Endodermal cell (in vitro differentiated cells): ENCODE results near the gene RBM28. TPM values are rescaled to one million over a fixed set of nuclear protein-coding genes. Genes with fewer than 3 reads are reported as not detected.

Experiments
- DNase-seq: peaks from one replicate; pipeline ENCODE4 v3.0.0-alpha.2; 2017
- H3K27ac ChIP-seq: 2 replicates; pipeline ENCODE4 v1.5.1; 2013; ENCODE audit warnings: mild to moderate bottlenecking, low read depth, low read length, moderate library complexity
- H3K27me3 ChIP-seq: 2 replicates; pipeline ENCODE4 v1.6.1; 2013; ENCODE audit warnings: mild to moderate bottlenecking, low read length, moderate library complexity; ENCODE audit not compliant: insufficient read depth, control insufficient read depth, poor library complexity, severe bottlenecking
- H3K36me3 ChIP-seq: 2 replicates; pipeline ENCODE4 v1.7.0; 2013; ENCODE audit warnings: mild to moderate bottlenecking, low read length, moderate library complexity; ENCODE audit not compliant: control insufficient read depth, insufficient read depth
- H3K4me1 ChIP-seq: one replicate; pipeline ENCODE4 v1.7.0; 2013; ENCODE audit warnings: low read length; ENCODE audit not compliant: control insufficient read depth, insufficient read depth
- H3K4me3 ChIP-seq: 2 replicates; pipeline ENCODE4 v1.5.1; 2013; ENCODE audit warnings: mild to moderate bottlenecking, low read length, moderate library complexity
- H3K9ac ChIP-seq: 2 replicates; pipeline ENCODE4 v1.6.1; 2013; ENCODE audit warnings: mild to moderate bottlenecking, low read length, moderate library complexity; ENCODE audit not compliant: poor library complexity, severe bottlenecking; ENCODE audit errors: extremely low read depth
- H3K9me3 ChIP-seq: 2 replicates; pipeline ENCODE4 v1.6.1; 2013; ENCODE audit warnings: mild to moderate bottlenecking, low read length, moderate library complexity; ENCODE audit not compliant: control insufficient read depth
- H3K27ac Mint-ChIP-seq: 2 replicates; pipeline ENCODE4 v1.8.0; 2020; ENCODE audit warnings: mixed read lengths
- H3K27me3 Mint-ChIP-seq: 2 replicates; pipeline ENCODE4 v1.8.0; 2021; ENCODE audit warnings: mild to moderate bottlenecking, mixed read lengths; ENCODE audit not compliant: insufficient read depth
- H3K36me3 Mint-ChIP-seq: 2 replicates; pipeline ENCODE4 v1.8.0; 2020; ENCODE audit warnings: low read depth, mixed read lengths
- H3K4me1 Mint-ChIP-seq: 2 replicates; pipeline ENCODE4 v1.8.0; 2020; ENCODE audit warnings: mixed read lengths
- H3K4me3 Mint-ChIP-seq: 2 replicates; pipeline ENCODE4 v1.8.0; 2020; ENCODE audit warnings: mild to moderate bottlenecking, moderate library complexity, mixed read lengths
- H3K9me3 Mint-ChIP-seq: 2 replicates; pipeline ENCODE4 v1.8.0; 2020; ENCODE audit warnings: mild to moderate bottlenecking, mixed read lengths
- WGBS, 2 experiments: methylation state at CpG; one replicate each; pipeline versions ENCODE4 v1.1.5 to v1.1.7; 2013; ENCODE audit warnings: missing lambda C conversion rate in 2 of 2, mixed read lengths in 1 of 2; ENCODE audit not compliant: insufficient coverage in 1 of 2, insufficient read length in 1 of 2; 5-methylcytosine and 5-hydroxymethylcytosine counted together
- total RNA-seq, 2 donors: library from RNA; stranded (reverse); fragmentation: NEBNext Ultra II Directional in 1 of 2; extraction: Animal tissue kit (Norgen Biotek cat#: 25700) in 1 of 2; gene quantifications; 2 replicates in 1 of 2; 3 replicates in 1 of 2; pipeline ENCODE4 v1.2.1, GENCODE V29; 2021
- TF ChIP-seq, protein P1 (sequence below): fragments of 200-600 bp; sonication (generic); conservative IDR thresholded peaks from 2 replicates; pipeline ENCODE4 v1.5.0; 2021; ENCODE audit warnings: antibody characterized with exemption, mild to moderate bottlenecking

The RBM28 gene
- total RNA-seq, 2 donors from 2014 or later = 60.1 to 60.9 TPM

DNA sequence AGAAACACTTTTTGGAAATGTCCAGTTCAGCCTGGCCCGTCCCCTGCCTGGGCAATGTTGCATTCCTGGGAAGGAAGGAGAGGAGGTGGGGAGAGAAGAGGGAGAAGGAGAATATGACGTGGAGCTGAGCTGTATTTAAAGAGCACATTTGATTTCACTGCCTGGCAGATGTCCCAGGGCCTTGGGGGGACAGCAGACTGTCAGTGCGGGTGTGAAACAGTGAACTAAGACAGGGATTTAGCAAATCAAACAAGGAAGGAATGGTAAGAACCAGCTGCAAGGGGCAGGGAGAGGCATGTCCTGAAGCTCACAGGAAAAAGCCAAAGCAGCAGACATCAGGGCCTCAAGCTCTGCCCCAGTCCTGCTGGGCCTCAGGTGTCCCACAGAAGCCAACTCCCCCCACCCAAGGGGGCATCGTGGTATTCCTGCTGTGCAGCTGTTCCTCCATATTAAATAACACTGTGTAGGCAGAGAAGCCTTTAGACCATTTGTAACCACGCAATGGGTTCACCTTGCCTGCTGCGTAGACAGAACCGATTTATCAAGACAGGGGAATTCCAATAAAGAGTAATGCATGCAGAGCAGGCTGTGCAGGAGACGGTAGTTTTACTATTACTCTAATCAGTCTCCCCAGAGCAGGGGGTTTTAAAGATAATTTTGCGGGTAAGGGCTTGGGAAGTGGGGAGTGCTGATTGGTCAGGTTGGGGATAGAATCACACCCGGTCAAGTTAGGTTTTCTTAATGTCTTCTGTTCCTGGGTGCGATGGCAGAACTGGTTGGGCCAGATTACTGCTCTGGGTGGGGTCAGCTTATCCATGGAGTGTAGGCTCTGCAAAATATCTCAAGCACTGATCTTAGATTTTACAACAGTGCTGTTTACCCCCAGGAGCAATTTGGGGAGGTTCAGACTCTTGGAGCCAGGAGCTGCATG is 84.3 kb downstream of the RBM28 start:
- H3K9ac ChIP-seq = no peak overlapping the region
- H3K4me1 ChIP-seq = no peaks in the 10 kb centered on the region
- H3K27ac ChIP-seq = no peak overlapping the region
- no peaks in the 10 kb centered on the region for H3K27me3 ChIP-seq
- no peak overlapping the region for H3K4me3 ChIP-seq
- peak; percentile 50 for DNase-seq
- Mint-ChIP-seq H3K4me3 (no peak overlapping the region), H3K9me3 (no peaks in the 10 kb centered on the region), H3K4me1 (peaks cover 11% of the 10 kb centered on the region), H3K36me3 (no peaks in the 10 kb centered on the region), H3K27ac (no peak overlapping the region), H3K27me3 (peaks cover 14% of the 10 kb centered on the region)
- no peaks in the 10 kb centered on the region for H3K9me3 ChIP-seq
- H3K36me3 ChIP-seq = no peaks in the 10 kb centered on the region
- 83 to 87% methylated on average over 7 to 11 of the region's 11 CpGs for WGBS, 2 experiments
- TF ChIP-seq, protein P1, sequence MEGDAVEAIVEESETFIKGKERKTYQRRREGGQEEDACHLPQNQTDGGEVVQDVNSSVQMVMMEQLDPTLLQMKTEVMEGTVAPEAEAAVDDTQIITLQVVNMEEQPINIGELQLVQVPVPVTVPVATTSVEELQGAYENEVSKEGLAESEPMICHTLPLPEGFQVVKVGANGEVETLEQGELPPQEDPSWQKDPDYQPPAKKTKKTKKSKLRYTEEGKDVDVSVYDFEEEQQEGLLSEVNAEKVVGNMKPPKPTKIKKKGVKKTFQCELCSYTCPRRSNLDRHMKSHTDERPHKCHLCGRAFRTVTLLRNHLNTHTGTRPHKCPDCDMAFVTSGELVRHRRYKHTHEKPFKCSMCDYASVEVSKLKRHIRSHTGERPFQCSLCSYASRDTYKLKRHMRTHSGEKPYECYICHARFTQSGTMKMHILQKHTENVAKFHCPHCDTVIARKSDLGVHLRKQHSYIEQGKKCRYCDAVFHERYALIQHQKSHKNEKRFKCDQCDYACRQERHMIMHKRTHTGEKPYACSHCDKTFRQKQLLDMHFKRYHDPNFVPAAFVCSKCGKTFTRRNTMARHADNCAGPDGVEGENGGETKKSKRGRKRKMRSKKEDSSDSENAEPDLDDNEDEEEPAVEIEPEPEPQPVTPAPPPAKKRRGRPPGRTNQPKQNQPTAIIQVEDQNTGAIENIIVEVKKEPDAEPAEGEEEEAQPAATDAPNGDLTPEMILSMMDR = no peak

DNA sequence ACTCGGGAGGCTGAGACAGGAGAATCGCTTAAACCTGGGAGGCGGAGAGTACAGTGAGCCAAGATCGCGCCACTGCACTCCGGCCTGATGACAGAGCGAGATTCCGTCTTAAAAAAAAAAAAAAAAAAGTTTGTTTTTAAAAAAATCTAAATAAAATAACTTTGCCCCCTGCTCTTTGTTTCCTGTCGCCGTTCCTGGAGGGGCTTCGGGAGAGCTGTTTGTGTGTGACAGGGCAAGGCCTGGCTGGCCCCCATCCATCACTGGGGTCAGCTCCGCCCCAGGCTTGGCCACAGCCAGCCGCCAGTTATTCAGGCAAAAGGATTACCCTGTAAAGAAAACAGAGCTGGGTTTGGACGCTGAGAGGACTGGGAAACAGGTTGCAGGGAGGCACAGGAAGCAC is 86.2 kb downstream of the RBM28 start:
- Mint-ChIP-seq H3K4me3 (no peak overlapping the region), H3K4me1 (peaks cover 11% of the 10 kb centered on the region), H3K36me3 (no peaks in the 10 kb centered on the region), H3K9me3 (peaks cover 2% of the 10 kb centered on the region), H3K27me3 (peaks cover 15% of the 10 kb centered on the region), H3K27ac (no peak overlapping the region)
- Histone ChIP-seq H3K36me3 (no peaks in the 10 kb centered on the region), H3K4me3 (no peak overlapping the region), H3K4me1 (no peaks in the 10 kb centered on the region), H3K27me3 (no peaks in the 10 kb centered on the region), H3K9me3 (no peaks in the 10 kb centered on the region), H3K27ac (no peak overlapping the region), H3K9ac (no peak overlapping the region)
- WGBS, 2 experiments = 90 to 100% methylated on average over 1 to 9 of the region's 14 CpGs
- TF ChIP-seq, protein P1 = no peak
- DNase-seq = no peak

DNA sequence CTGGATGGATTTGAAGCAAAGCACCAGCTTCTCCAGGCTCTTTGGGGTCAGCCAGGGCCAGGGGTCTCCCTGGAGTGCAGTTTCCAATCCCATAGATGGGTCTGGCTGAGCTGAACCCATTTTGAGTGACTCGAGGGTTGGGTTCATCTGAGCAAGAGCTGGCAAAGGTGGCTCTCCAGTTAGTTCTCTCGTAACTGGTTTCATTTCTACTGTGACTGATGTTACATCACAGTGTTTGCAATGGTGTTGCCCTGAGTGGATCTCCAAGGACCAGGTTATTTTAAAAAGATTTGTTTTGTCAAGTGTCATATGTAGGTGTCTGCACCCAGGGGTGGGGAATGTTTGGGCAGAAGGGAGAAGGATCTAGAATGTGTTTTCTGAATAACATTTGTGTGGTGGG is 88.4 kb downstream of the RBM28 start:
- TF ChIP-seq, protein P1 = no peak
- no peak overlapping the region for H3K27ac Mint-ChIP-seq
- no peak for DNase-seq
- H3K27me3 Mint-ChIP-seq = peaks cover 21% of the 10 kb centered on the region
- H3K36me3 ChIP-seq = no peaks in the 10 kb centered on the region
- no peaks in the 10 kb centered on the region for H3K36me3 Mint-ChIP-seq
- H3K9me3 ChIP-seq = no peaks in the 10 kb centered on the region
- peaks cover 2% of the 10 kb centered on the region for H3K9me3 Mint-ChIP-seq
- 92 to 94% methylated on average over 2 of the region's 2 CpGs for WGBS, 2 experiments
- H3K4me1 ChIP-seq = no peaks in the 10 kb centered on the region
- no peak overlapping the region for H3K4me3 ChIP-seq
- no peak overlapping the region for H3K4me3 Mint-ChIP-seq
- H3K27me3 ChIP-seq = no peaks in the 10 kb centered on the region
- no peak overlapping the region for H3K9ac ChIP-seq
- peaks cover 11% of the 10 kb centered on the region for H3K4me1 Mint-ChIP-seq
- no peak overlapping the region for H3K27ac ChIP-seq
